Loucy (cell line): ENCODE measurements around the gene PIAS2.

Experiments used
- EZH2phosphoT487 ChIP-seq: fragments of 200-600 bp; IDR thresholded peaks from 2 replicates; pipeline ENCODE4 v1.6.1; 2018; ENCODE audit warnings: antibody characterized with exemption, mild to moderate bottlenecking, moderate library complexity, borderline replicate concordance
- TF ChIP-seq, protein P1 (sequence below): fragments of 200-600 bp; sonication (generic); conservative IDR thresholded peaks from 2 replicates; pipeline ENCODE4 v1.5.1; 2014; ENCODE audit warnings: mild to moderate bottlenecking, antibody characterized with exemption, low read length

DNA sequence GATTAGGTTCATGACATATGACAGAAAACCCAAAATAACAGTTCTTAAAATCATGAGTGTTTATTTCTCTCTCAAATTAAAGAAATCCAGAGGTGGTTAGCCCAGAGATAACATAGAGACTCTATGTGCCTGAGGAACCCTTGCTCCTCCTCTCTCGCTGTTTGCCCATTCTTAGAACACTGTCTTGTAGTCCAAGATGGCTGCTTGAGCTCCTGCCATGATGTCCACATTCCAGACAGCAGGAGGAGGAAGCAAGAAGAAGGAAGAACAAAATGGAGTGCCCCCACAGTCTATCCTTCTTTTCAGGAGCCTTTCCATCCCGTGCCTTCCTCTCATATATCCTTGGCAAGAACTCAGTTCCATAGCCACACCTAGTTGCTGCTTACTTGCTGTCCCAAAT is 146.6 kb downstream of the PIAS2 start:
- TF ChIP-seq, protein P1, sequence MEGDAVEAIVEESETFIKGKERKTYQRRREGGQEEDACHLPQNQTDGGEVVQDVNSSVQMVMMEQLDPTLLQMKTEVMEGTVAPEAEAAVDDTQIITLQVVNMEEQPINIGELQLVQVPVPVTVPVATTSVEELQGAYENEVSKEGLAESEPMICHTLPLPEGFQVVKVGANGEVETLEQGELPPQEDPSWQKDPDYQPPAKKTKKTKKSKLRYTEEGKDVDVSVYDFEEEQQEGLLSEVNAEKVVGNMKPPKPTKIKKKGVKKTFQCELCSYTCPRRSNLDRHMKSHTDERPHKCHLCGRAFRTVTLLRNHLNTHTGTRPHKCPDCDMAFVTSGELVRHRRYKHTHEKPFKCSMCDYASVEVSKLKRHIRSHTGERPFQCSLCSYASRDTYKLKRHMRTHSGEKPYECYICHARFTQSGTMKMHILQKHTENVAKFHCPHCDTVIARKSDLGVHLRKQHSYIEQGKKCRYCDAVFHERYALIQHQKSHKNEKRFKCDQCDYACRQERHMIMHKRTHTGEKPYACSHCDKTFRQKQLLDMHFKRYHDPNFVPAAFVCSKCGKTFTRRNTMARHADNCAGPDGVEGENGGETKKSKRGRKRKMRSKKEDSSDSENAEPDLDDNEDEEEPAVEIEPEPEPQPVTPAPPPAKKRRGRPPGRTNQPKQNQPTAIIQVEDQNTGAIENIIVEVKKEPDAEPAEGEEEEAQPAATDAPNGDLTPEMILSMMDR, result no peak
- TF ChIP-seq EZH2phosphoT487, result no peak
